Calu3 (cell line): ENCODE data around the gene CHD1L. TPM values are rescaled to one million over a fixed set of nuclear protein-coding genes. Genes with fewer than 3 reads are reported as not detected.

Experiments
- BruUV-seq: library from RNA; stranded (reverse); fragments of 400-500 nt; replicated peaks from 2 replicates; lab custom pipeline; 2021; lab: Mats Ljungman, UMichigan
- CTCF ChIA-PET: fragments of 300-600 bp; sonication (Branson Sonifier 250); formaldehyde crosslinking; loops from one replicate; lab custom pipeline; 2022; ENCODE audit warnings: antibody characterized with exemption; lab: Charles Lee
- DNase-seq: peaks from one replicate; pipeline ENCODE4 v3.0.0; 2022
- H3K27ac Mint-ChIP-seq: one replicate; pipeline ENCODE4 v1.8.0; 2022; ENCODE audit warnings: mixed read lengths; ENCODE audit not compliant: unreplicated experiment
- H3K27me3 Mint-ChIP-seq: one replicate; pipeline ENCODE4 v1.8.0; 2022; ENCODE audit warnings: mixed read lengths; ENCODE audit not compliant: unreplicated experiment
- H3K36me3 Mint-ChIP-seq: one replicate; pipeline ENCODE4 v1.8.0; 2022; ENCODE audit warnings: mild to moderate bottlenecking, moderate library complexity, mixed read lengths; ENCODE audit not compliant: insufficient read depth, unreplicated experiment
- H3K4me1 Mint-ChIP-seq: one replicate; pipeline ENCODE4 v1.8.0; 2022; ENCODE audit warnings: mild to moderate bottlenecking, low read depth, mixed read lengths; ENCODE audit not compliant: unreplicated experiment
- H3K4me3 Mint-ChIP-seq: one replicate; pipeline ENCODE4 v1.8.0; 2022; ENCODE audit warnings: mild to moderate bottlenecking, low read depth, moderate library complexity, mixed read lengths; ENCODE audit not compliant: unreplicated experiment
- H3K9me3 Mint-ChIP-seq: one replicate; pipeline ENCODE4 v1.8.0; 2022; ENCODE audit warnings: low read depth, mixed read lengths; ENCODE audit not compliant: unreplicated experiment
- intact Hi-C: fragments of 100-400 bp; cut with micrococcal nuclease; formaldehyde crosslinking; loops from one replicate; pipeline ENCODE4 v1.10.0; 2022; ENCODE audit not compliant: unreplicated experiment
- total RNA-seq: library from RNA; stranded (reverse); gene quantifications from 2 replicates; pipeline ENCODE4 v1.2.3, GENCODE V29; 2022
- TF ChIP-seq, protein P1 (sequence below): fragments of 200-600 bp; IDR thresholded peaks from one replicate; pipeline ENCODE4 v1.8.0; 2022; ENCODE audit warnings: antibody characterized with exemption; ENCODE audit not compliant: unreplicated experiment

Gene CHD1L
- total RNA-seq, 1 experiment from 2014 or later, result 34.2 TPM

DNA sequence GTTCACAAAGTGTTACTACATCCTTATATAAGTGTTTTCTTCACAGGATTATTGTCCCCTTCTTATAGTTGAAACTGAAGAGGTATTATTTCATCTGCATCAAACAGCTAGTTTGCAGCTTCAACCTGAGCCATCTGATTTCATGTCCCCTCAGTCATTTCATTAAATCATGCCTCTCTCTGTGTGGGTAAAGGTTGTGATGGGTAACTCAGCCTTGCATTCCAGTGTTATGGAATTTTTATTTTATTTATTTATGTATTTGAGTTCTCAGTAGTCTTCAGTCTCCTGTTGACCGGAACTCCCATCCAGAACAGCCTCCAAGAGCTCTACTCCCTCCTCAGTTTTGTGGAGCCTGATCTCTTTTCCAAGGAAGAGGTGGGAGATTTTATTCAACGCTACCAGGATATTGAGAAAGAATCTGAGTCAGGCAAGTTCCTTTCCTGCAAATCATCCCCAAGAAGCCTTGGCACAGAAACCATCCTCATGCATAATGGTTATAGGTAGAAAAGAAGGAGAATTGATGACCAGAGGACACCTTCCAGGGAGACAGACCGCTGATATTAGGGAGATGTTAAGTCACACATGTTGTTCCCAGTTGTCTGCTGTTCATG lies 21.8 kb downstream of the CHD1L start:
- BruUV-seq, result no TSS peak
- no peak for DNase-seq
- TF ChIP-seq, protein P1, sequence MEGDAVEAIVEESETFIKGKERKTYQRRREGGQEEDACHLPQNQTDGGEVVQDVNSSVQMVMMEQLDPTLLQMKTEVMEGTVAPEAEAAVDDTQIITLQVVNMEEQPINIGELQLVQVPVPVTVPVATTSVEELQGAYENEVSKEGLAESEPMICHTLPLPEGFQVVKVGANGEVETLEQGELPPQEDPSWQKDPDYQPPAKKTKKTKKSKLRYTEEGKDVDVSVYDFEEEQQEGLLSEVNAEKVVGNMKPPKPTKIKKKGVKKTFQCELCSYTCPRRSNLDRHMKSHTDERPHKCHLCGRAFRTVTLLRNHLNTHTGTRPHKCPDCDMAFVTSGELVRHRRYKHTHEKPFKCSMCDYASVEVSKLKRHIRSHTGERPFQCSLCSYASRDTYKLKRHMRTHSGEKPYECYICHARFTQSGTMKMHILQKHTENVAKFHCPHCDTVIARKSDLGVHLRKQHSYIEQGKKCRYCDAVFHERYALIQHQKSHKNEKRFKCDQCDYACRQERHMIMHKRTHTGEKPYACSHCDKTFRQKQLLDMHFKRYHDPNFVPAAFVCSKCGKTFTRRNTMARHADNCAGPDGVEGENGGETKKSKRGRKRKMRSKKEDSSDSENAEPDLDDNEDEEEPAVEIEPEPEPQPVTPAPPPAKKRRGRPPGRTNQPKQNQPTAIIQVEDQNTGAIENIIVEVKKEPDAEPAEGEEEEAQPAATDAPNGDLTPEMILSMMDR, result no peak
- intact Hi-C loops, result no loop called here
- CTCF ChIA-PET, result no interaction called here
- H3K27me3 Mint-ChIP-seq, result no peaks in the 10 kb centered on the region
- no peak overlapping the region for H3K27ac Mint-ChIP-seq
- no peaks in the 10 kb centered on the region for H3K9me3 Mint-ChIP-seq
- H3K4me1 Mint-ChIP-seq, result no peaks in the 10 kb centered on the region
- no peak overlapping the region for H3K4me3 Mint-ChIP-seq
- peaks cover 6% of the 10 kb centered on the region for H3K36me3 Mint-ChIP-seq

- no TSS peak for BruUV-seq
- no peak for DNase-seq
- H3K36me3 Mint-ChIP-seq, result peaks cover under 1% of the 10 kb centered on the region
- H3K27me3 Mint-ChIP-seq, result no peaks in the 10 kb centered on the region
- no peak overlapping the region for H3K4me3 Mint-ChIP-seq
- TF ChIP-seq, protein P1, result no peak
- no peaks in the 10 kb centered on the region for H3K9me3 Mint-ChIP-seq
- CTCF ChIA-PET, result no interaction called here
- H3K4me1 Mint-ChIP-seq, result no peaks in the 10 kb centered on the region
- intact Hi-C loops, result no loop called here
- no peak overlapping the region for H3K27ac Mint-ChIP-seq
Observed at GRCh38 chr1:147266381-147266780, 23.9 kb downstream of the CHD1L start.

- Mint-ChIP-seq H3K27ac (no peak overlapping the region), H3K4me3 (no peak overlapping the region), H3K36me3 (no peaks in the 10 kb centered on the region), H3K4me1 (no peaks in the 10 kb centered on the region), H3K9me3 (no peaks in the 10 kb centered on the region), H3K27me3 (no peaks in the 10 kb centered on the region)
- CTCF ChIA-PET, result interaction anchor here (0.7 kb wide), 1 partner anchor 95 kb away, joined by 3 read pairs; the partner anchor contains the start of gene PRKAB2
- TF ChIP-seq, protein P1, result no peak
- intact Hi-C loops, result no loop called here
- no TSS peak for BruUV-seq
- DNase-seq, result no peak
Observed at GRCh38 chr1:147267711-147268110, 25.2 kb downstream of the CHD1L start.

DNA sequence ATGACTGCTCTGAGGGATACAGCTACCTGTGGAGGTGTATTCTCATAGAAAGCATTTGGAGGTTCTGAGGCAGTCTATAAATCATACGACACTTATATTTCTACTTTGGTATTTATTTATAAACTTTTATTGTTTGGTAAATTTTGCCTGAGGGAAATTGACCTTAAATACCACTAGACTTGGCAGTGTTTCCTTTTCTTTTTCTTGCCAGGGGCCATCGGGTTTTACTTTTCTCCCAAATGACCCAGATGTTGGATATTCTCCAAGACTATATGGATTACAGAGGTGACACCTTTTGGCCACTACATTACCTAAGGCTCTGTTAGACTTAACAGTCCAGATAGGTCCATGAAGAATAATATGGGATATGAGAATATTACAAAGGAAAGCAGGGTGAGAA lies 28.2 kb downstream of the CHD1L start:
- DNase-seq, result no peak
- H3K4me3 Mint-ChIP-seq, result no peak overlapping the region
- peaks cover 9% of the 10 kb centered on the region for H3K4me1 Mint-ChIP-seq
- no peaks in the 10 kb centered on the region for H3K36me3 Mint-ChIP-seq
- CTCF ChIA-PET, result no interaction called here
- no peak overlapping the region for H3K27ac Mint-ChIP-seq
- no TSS peak for BruUV-seq
- TF ChIP-seq, protein P1, result no peak
- H3K9me3 Mint-ChIP-seq, result no peaks in the 10 kb centered on the region
- intact Hi-C loops, result no loop called here
- H3K27me3 Mint-ChIP-seq, result no peaks in the 10 kb centered on the region
